ENCODE measurements around the gene GSTM3. TPM values are rescaled to one million over a fixed set of nuclear protein-coding genes. Genes with fewer than 3 reads are reported as not detected.

Gene GSTM3
- total and polyA plus RNA-seq, 2 of the 13 experiments (the other 11 are each of a cell fraction or from before 2014, with no cell fraction given), result 127 to 142 TPM

DNA sequence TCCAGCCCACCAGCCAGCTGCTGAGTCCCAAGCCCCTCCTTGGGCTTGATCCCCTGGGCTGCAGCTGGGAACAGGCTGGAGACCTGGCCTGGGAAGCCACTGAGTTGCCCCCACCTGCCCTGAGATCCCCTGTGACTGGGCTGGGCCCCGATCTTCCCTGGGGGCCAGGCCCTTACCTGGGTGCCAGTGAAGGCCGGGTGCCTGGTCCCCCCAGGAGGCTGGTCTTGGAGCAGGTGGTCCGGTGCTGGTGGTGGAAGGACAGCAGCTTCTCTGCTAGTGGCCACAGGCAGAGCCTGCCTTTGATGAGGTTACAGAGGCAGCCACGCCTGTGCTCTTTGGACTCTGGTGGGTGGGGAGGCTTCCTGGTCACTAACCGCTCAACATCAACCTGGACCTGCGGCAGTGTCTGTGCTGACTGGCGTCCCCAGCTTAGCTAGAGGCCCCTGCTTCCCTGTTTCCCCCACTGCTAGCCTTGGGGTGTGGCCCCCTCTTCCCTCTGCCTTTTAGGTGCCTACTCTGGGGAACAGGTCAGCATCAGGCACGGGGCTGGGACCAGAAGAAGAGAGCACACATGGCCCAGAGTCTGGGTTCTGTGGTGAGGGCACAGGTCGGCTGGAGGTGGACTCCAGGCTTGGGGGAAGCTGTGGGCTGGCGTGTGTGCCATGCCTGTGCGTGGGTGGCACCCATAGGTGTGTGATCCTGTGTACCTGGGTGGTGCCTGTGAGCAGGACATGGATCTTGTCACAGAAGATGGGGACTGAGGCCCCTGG, 23.0 kb upstream of the GSTM3 start, which contains the start of gene EPS8L3 (continued):
- TF ChIP-seq ZSCAN12 (CRISPR knock-in tag; IDR thresholded peaks at IDR 0.05) (no peak), PHF8 (CRISPR knock-in tag; IDR thresholded peaks at IDR 0.05) (peak; percentile 75), ZFP1 (CRISPR knock-in tag; IDR thresholded peaks at IDR 0.05) (peak; percentile 79; the same call in 1 of the 2 replicates), ZNF331 (CRISPR knock-in tag; IDR thresholded peaks at IDR 0.05) (peak; percentile 88), ZNF20 (CRISPR knock-in tag; IDR thresholded peaks at IDR 0.05) (no peak), ZNF501 (CRISPR knock-in tag; IDR thresholded peaks at IDR 0.05) (peak; percentile 64; the same call in 1 of the 2 replicates), ZSCAN30 (CRISPR knock-in tag; IDR thresholded peaks at IDR 0.05) (no peak), PTBP1 (IDR thresholded peaks at IDR 0.05; ENCODE audit: low read depth, low read length, poor library complexity, severe bottlenecking) (no peak), ZNF333 (CRISPR knock-in tag; IDR thresholded peaks at IDR 0.05; ENCODE audit: borderline replicate concordance) (0 out of 2 replicates have a peak, but pooled peaks have one; percentile 39), SOX5 (CRISPR knock-in tag; IDR thresholded peaks at IDR 0.05; ENCODE audit: borderline replicate concordance) (peak; percentile 73; the same call in 1 of the 2 replicates), ZNF263 (CRISPR knock-in tag; IDR thresholded peaks at IDR 0.05) (no peak), HMG20A (CRISPR knock-in tag; IDR thresholded peaks at IDR 0.05; ENCODE audit: borderline replicate concordance) (peak; percentile 77; the same call in 1 of the 2 replicates), ZFY (CRISPR knock-in tag; IDR thresholded peaks at IDR 0.05) (peak; percentile 69), GATA4 (IDR thresholded peaks at IDR 0.05; ENCODE audit: borderline replicate concordance, low read depth) (peak; percentile 77; the same call in 1 of the 2 replicates)
- TF ChIP-seq, protein P1, sequence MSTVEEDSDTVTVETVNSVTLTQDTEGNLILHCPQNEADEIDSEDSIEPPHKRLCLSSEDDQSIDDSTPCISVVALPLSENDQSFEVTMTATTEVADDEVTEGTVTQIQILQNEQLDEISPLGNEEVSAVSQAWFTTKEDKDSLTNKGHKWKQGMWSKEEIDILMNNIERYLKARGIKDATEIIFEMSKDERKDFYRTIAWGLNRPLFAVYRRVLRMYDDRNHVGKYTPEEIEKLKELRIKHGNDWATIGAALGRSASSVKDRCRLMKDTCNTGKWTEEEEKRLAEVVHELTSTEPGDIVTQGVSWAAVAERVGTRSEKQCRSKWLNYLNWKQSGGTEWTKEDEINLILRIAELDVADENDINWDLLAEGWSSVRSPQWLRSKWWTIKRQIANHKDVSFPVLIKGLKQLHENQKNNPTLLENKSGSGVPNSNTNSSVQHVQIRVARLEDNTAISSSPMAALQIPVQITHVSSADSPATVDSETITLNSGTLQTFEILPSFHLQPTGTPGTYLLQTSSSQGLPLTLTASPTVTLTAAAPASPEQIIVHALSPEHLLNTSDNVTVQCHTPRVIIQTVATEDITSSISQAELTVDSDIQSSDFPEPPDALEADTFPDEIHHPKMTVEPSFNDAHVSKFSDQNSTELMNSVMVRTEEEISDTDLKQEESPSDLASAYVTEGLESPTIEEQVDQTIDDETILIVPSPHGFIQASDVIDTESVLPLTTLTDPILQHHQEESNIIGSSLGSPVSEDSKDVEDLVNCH (CRISPR knock-in tag; IDR thresholded peaks at IDR 0.05), result no peak
- TF ChIP-seq, protein P2, sequence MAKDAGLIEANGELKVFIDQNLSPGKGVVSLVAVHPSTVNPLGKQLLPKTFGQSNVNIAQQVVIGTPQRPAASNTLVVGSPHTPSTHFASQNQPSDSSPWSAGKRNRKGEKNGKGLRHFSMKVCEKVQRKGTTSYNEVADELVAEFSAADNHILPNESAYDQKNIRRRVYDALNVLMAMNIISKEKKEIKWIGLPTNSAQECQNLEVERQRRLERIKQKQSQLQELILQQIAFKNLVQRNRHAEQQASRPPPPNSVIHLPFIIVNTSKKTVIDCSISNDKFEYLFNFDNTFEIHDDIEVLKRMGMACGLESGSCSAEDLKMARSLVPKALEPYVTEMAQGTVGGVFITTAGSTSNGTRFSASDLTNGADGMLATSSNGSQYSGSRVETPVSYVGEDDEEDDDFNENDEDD (CRISPR knock-in tag; IDR thresholded peaks at IDR 0.05; ENCODE audit: borderline replicate concordance), result no peak

Data from HepG2 (cell line).